Measurements from ENCODE around the gene SFXN2.
"Not testable (repeated sequence)": the region's sequence is repeated elsewhere in the genome, so short reads cannot be mapped to it uniquely, and the experiment has no call there.

DNA sequence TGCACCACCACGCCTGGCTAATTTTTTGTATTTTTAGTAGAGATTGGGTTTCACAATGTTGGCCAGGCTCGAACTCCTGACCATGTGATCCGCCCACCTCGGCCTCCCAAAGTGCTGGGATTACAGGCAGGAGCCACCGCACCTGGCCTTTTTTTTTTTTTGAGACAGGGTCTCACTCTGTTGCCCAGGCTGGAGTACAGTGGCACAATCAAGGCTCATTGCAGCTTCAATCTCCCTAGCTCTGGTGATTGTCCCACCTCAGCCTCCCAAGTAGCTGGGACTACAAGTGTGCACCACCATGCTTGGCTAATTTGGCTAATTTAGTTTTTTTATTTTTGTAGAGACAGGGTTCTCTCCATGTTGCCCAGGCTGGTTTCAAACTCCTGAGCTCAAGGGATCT, 27.9 kb downstream of the SFXN2 start:
- TF ChIP-seq, protein P1, sequence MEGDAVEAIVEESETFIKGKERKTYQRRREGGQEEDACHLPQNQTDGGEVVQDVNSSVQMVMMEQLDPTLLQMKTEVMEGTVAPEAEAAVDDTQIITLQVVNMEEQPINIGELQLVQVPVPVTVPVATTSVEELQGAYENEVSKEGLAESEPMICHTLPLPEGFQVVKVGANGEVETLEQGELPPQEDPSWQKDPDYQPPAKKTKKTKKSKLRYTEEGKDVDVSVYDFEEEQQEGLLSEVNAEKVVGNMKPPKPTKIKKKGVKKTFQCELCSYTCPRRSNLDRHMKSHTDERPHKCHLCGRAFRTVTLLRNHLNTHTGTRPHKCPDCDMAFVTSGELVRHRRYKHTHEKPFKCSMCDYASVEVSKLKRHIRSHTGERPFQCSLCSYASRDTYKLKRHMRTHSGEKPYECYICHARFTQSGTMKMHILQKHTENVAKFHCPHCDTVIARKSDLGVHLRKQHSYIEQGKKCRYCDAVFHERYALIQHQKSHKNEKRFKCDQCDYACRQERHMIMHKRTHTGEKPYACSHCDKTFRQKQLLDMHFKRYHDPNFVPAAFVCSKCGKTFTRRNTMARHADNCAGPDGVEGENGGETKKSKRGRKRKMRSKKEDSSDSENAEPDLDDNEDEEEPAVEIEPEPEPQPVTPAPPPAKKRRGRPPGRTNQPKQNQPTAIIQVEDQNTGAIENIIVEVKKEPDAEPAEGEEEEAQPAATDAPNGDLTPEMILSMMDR (IDR thresholded peaks at IDR 0.05 in 4 of 5, conservative IDR thresholded peaks at IDR 0.05 in 1 of 5), result not testable (repeated sequence)
- TF ChIP-seq POLR2A (IDR thresholded peaks at IDR 0.05), result not testable (repeated sequence)

All from gastrocnemius medialis (tissue), 4 donors.